ENCODE data around the gene MOCS3.
A peak's percentile ranks its signal among the peaks of the same experiment; 100 is the strongest.

MOCS3 gene

GRCh38 chr20:50958615-50959542, at the start of gene MOCS3:
MOCS3 (plus strand) TSS chr20:50958818; CDS start chr20:50958843, 25 bp downstream.
- peak; percentile 68 to 73 for DNase-seq (ENCODE audit: low read depth in 2 of 2)

- DNase-seq (ENCODE audit: low read depth in 2 of 2): no peak
These were observed 49.2 kb upstream of the MOCS3 start for GRCh38 chr20:50909413-50909812.

GRCh38 chr20:50911030-50911429, 47.6 kb upstream of the MOCS3 start:
- DNase-seq (ENCODE audit: low read depth in 2 of 2): no peak

GRCh38 chr20:50911716-50912115, 46.9 kb upstream of the MOCS3 start:
- no peak for DNase-seq (ENCODE audit: low read depth in 2 of 2)

- DNase-seq (ENCODE audit: low read depth in 2 of 2): no peak
These were observed 44.8 kb upstream of the MOCS3 start for GRCh38 chr20:50913690-50914375.

GRCh38 chr20:50915424-50915823, 43.2 kb upstream of the MOCS3 start:
- no peak for DNase-seq (ENCODE audit: low read depth in 2 of 2)

GRCh38 chr20:50916257-50916656, 42.4 kb upstream of the MOCS3 start:
- no peak for DNase-seq (ENCODE audit: low read depth in 2 of 2)

GRCh38 chr20:50916934-50917333, 41.7 kb upstream of the MOCS3 start:
- DNase-seq (ENCODE audit: low read depth in 2 of 2): no peak

GRCh38 chr20:50918403-50918802, 40.2 kb upstream of the MOCS3 start:
- DNase-seq (ENCODE audit: low read depth in 2 of 2): no peak

GRCh38 chr20:50919567-50919966, 39.1 kb upstream of the MOCS3 start:
- DNase-seq (ENCODE audit: low read depth in 2 of 2): no peak

- no peak for DNase-seq (ENCODE audit: low read depth in 2 of 2)
These were observed 37.6 kb upstream of the MOCS3 start for GRCh38 chr20:50920997-50921396.

- DNase-seq (ENCODE audit: low read depth in 2 of 2): no peak
These were observed 36.7 kb upstream of the MOCS3 start for GRCh38 chr20:50921803-50922501.

- DNase-seq (ENCODE audit: low read depth in 2 of 2): no peak
These were observed 34.2 kb upstream of the MOCS3 start for GRCh38 chr20:50924261-50924920.

GRCh38 chr20:50926530-50926929, 32.1 kb upstream of the MOCS3 start:
- DNase-seq (ENCODE audit: low read depth in 2 of 2): no peak

- DNase-seq (ENCODE audit: low read depth in 2 of 2): no peak
These were observed 30.1 kb upstream of the MOCS3 start for GRCh38 chr20:50928469-50928868.

GRCh38 chr20:50929299-50930138, 29.1 kb upstream of the MOCS3 start:
- DNase-seq (ENCODE audit: low read depth in 2 of 2): peak; percentile 69 to 85

GRCh38 chr20:50930139-50930975, 28.3 kb upstream of the MOCS3 start:
- peak in 1 of 2 donors; percentile 2 for DNase-seq (ENCODE audit: low read depth in 2 of 2)

GRCh38 chr20:50930976-50931305, 27.7 kb upstream of the MOCS3 start:
- no peak for DNase-seq (ENCODE audit: low read depth in 2 of 2)

- peak; percentile 73 to 77 for DNase-seq (ENCODE audit: low read depth in 2 of 2)
These were observed 27.2 kb upstream of the MOCS3 start, which contains the start of gene ADNP for GRCh38 chr20:50931306-50932015. ADNP (minus strand) TSS chr20:50931437; CDS start chr20:50903996, 27,441 bp downstream.

Measured in activated CD8-positive, alpha-beta memory T cell treated with anti-CD3 and anti-CD28 coated beads for 4 hours (primary cell).